ENCODE data around the gene OSM.

Gene OSM

DNA sequence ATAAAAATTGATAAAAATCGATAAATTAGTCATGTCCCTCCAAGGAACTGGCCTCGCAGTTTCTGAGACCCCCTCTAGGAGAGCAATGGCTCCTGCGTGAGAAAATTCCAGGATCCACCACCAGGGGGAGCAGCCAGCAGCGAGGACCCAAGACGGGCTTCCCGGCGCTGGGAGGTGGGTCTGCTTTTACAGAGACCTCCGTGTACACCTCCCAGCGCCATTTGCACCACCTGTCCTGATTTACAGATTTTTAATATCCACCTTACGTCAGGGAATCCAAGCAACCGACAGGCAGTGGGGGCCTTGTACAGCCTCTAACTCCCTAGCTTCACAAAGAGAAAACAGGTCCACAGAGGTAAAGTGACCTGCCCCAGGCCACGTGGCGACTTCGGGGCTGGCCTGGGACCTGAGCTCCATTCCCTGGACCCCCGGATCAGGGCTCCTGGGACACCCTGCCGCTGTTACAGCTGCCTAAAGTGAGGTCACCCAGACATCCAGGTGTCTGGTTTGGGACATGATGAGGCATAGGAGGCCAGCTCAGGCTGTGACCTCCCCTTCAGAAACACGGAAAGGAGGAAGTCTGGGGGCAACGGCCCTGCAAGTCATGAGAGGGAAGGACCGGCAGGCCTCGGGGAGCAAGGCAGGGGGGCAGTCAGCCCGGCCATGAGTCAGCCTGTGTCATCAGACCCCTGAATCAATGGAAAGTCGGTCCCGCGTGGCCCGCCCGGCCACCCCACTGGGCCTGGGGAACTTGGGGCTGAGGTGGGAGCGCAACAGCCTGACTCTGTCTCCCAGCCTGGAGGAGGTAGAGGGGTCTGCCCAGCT, 3.5 kb downstream of the OSM start:
- DNase-seq (ENCODE audit: low spot score) = peak; percentile 80

GRCh38 chr22:30262112-30262511, 4.5 kb downstream of the OSM start:
- DNase-seq (ENCODE audit: low spot score) = no peak

- DNase-seq (ENCODE audit: low spot score) = no peak
Measured at GRCh38 chr22:30261134-30261533, 5.5 kb downstream of the OSM start.

DNA sequence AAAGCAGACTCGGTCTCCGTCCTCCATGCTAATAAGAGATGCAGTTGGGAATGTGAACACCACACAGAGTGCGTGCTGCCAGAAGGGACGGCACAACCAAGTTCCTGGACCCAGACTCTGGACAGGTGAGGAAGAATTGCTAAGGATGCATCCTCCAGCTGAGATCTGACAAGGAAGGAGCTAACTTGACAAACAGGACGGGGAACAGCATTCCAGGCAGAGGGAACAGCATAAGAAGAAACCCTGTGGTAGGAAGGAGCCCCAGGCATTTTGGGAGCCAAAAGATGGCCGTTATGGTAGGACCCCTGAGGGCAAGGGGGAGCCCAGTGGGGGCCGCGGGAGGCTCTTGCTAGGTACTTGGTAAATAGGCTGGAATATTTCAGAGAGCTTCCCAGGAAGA, 6.0 kb downstream of the OSM start:
- no peak for DNase-seq (ENCODE audit: low spot score)

GRCh38 chr22:30260276-30260675, 6.4 kb downstream of the OSM start:
- DNase-seq (ENCODE audit: low spot score) = no peak

- no peak for DNase-seq (ENCODE audit: low spot score)
Measured at GRCh38 chr22:30254314-30254713, 12.3 kb downstream of the OSM start.

GRCh38 chr22:30253205-30253852, 13.3 kb downstream of the OSM start:
- DNase-seq (ENCODE audit: low spot score) = no peak

- DNase-seq (ENCODE audit: low spot score) = no peak
Measured at GRCh38 chr22:30252411-30253204, 14.0 kb downstream of the OSM start.

DNA sequence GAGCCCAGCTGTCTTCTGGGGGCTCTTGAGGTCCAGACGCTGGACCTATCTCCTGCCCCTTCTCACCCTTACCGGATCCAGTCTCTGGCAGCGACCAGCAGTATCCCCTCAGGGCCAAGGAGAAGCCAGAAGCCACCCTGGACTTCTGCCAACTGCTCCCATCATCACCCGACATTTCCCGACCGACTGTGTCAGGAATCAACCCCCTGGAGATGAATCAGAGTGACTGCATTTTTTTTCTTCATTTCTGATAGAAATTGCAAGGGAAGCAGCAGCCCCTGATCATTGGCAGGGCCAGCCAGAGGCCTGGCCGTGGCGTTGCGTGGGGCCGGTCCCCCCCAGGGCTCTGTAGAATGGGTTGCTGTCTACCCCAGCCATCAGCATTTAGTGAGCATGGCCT, 14.9 kb downstream of the OSM start:
- no peak for DNase-seq (ENCODE audit: low spot score)

- DNase-seq (ENCODE audit: low spot score) = peak; percentile 66
Measured at GRCh38 chr22:30250661-30251267, 15.9 kb downstream of the OSM start.

DNA sequence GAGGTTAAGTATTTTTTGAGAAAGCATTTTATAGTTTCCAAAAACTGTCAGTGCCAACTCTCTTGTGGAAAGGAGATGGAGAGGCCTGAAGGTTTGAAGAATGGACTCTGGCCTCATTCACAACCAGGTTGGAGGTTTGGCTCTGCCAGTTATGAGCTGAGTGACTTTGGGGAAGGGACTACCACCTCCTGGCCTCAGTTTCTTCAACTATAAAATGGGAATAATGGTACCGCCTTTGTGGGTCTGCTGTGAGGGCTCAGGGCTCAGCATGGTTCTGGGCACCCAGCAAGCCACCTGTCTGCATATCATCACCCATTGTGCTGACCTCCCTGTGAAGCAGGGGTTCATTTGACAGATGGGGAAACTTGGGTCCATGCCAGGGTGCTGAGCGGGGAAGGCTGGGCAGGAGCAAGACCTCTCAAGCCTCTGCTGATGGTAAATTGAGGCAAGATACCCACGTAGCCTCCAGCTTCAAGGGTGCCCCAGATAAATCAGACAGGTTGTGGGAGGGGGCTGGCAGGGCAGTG, 16.5 kb downstream of the OSM start:
- no peak for DNase-seq (ENCODE audit: low spot score)

GRCh38 chr22:30249049-30250038, 17.3 kb downstream of the OSM start:
- no peak for DNase-seq (ENCODE audit: low spot score)

DNA sequence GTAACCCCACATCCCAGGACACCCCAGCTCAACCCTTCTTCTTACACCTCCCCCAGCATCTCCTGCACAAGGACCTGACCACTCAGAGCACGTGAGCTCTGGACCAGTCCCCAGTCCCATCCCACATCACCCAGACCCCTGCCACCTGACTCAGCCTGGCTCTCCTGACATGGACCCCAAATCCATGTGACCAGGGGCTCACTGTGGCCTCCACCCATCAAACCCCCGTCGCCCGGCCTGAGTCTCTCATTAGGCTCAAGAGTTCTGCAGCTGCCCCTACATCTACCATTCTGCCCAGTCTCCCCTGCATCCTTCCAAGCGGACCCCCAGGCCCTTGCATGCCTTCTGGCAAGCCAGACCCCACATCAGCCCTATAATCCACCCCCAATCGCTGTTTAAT, 18.2 kb downstream of the OSM start:
- DNase-seq (ENCODE audit: low spot score) = no peak

GRCh38 chr22:30247974-30248373, 18.7 kb downstream of the OSM start:
- no peak for DNase-seq (ENCODE audit: low spot score)

DNA sequence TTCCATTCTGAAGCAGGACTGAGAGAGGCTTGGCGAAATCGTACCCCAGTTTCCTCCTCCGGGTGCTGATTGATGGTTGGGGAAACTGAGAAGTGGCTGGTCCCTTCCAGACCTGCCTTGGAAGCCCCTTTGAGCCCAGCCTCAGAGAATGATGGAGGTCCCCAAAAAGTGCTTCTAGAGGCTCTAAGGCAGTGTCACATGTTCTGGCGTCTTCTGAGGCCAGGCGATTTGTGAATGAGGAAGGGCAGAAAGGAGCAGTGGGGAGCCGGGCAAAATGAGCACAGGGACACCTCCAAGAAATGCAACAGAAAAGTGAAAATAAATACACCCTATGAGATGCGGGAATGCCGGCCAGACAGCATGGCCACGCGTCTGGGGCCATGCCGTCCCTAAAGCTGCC, 19.1 kb downstream of the OSM start:
- no peak for DNase-seq (ENCODE audit: low spot score)

DNA sequence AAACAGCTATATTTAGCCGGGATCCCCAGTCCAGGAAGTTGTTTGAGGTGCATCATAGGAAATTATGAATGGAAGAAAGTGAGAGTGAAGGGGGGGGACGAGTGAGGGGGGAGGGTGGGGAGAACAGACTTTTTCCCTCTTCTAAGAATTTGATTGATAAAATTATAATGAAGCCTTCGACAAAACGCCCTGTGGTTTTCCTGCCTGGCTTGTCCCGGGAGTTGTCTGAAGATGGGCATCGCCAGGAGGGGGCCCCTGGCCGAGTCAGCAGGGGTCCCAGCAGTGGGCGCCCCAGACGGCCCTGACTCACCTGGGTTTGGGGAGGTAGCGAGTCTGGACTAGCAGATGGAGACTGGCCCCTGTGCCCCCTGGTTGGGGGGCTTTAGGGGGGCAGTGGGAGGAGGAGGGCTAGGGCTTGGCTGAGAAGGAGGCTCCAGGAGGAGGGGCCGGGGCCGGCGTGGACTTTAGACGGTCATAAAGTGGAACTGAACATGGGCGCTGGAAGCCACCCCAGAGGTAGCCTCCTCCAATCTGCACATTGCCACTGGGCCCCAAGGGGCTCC, 19.8 kb downstream of the OSM start:
- DNase-seq (ENCODE audit: low spot score) = peak; percentile 62

GRCh38 chr22:30245985-30246813, 20.5 kb downstream of the OSM start, which contains the start of gene LIF:
Gene LIF (minus strand): TSS chr22:30246759. CDS start chr22:30246695, 64 bp downstream.
- DNase-seq (ENCODE audit: low spot score) = peak; percentile 62

DNA sequence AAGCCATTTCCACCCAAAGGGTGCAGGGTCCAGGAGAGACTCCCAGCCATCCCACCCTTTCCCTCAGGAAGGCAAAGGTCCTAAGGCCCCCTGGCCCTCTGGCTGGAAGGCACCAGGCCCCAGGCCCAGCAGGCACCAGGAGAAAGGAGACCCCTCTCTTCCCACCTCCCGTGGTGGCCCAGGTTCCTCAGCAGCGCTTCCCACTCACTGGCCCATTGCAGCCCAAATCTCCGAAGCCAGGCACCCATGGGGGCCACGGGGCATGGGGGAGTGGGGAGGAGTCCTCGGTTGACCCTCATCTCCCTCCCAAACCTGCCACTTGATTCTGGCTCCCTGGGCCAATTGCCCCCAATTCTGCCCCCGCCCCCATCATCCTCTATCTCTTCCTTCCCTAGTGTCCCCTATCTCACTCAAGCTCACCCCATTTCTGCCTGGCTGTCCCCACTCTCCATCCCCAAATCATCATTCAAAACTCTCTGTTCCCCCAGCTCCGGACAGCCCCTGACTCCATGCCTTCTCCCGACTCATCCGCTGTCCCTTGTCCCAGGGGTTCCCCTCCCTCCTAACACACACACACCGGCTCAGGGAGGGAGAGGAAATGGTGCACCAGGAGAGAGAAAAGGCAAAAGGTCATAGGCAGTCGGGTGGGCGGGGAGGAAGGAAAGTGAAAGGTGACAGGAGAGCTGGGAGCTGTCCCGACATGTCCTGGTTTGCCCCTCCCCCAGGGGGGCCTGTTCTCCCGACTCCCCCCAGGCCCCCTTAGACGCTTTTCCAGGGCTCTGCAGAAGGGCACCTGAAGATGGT, 21.3 kb downstream of the OSM start:
- DNase-seq (ENCODE audit: low spot score) = no peak

GRCh38 chr22:30244641-30245040, 22.0 kb downstream of the OSM start:
- DNase-seq (ENCODE audit: low spot score) = no peak
